GM21529 (cell line): ENCODE measurements around the gene ZNF547.
A peak's percentile ranks its signal among the peaks of the same experiment; 100 is the strongest.
"Not testable (repeated sequence)": the region's sequence is repeated elsewhere in the genome, so short reads cannot be mapped to it uniquely, and the experiment has no call there.

Experiments used
- ATAC-seq: cut with Tn5 transposase; IDR thresholded peaks from one replicate; pipeline ENCODE4 v1.9.1; 2021; ENCODE audit not compliant: unreplicated experiment

Gene ZNF547

GRCh38 chr19:57374179-57374578 lies 10.8 kb downstream of the ZNF547 start:
- no peak for ATAC-seq

GRCh38 chr19:57374647-57375046 lies 11.3 kb downstream of the ZNF547 start:
- ATAC-seq = not testable (repeated sequence)

DNA sequence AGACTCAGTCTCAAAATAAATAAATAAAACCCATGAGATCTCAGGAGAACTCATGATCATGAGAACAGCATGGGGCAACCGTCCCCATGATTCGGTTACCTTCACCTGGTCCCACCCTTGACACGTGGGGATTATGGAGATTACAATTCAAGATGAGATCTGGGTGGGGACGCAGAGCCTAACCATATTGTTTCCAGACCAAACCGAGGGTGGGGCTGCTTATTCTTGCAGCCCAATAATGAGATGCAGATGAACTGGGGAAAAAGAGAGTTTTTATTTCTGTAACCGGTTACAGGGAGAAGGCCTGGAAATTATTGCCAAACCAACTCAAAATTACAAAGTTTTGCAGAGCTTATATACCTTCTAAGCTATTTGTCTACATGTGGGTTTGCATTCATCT lies 12.8 kb downstream of the ZNF547 start:
- ATAC-seq = no peak

DNA sequence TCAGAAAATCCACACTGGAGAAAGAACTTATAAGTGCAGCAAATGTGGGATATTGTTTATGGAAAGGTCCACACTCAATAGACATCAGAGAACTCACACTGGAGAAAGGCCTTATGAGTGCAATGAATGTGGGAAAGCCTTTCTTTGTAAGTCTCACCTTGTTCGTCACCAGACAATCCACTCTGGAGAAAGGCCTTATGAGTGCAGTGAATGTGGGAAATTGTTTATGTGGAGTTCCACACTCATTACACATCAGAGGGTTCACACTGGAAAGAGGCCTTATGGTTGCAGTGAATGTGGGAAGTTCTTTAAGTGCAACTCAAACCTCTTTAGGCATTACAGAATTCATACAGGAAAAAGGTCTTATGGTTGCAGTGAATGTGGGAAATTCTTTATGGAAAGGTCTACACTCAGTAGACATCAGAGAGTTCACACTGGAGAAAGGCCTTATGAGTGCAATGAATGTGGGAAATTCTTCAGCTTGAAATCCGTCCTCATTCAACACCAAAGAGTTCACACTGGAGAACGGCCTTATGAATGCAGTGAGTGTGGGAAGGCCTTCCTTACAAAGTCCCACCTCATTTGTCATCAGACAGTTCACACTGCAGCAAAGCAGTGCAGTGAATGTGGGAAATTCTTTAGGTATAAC lies 14.3 kb downstream of the ZNF547 start:
- ATAC-seq = no peak

- ATAC-seq = no peak
Measured at GRCh38 chr19:57380923-57381322, 17.6 kb downstream of the ZNF547 start.

DNA sequence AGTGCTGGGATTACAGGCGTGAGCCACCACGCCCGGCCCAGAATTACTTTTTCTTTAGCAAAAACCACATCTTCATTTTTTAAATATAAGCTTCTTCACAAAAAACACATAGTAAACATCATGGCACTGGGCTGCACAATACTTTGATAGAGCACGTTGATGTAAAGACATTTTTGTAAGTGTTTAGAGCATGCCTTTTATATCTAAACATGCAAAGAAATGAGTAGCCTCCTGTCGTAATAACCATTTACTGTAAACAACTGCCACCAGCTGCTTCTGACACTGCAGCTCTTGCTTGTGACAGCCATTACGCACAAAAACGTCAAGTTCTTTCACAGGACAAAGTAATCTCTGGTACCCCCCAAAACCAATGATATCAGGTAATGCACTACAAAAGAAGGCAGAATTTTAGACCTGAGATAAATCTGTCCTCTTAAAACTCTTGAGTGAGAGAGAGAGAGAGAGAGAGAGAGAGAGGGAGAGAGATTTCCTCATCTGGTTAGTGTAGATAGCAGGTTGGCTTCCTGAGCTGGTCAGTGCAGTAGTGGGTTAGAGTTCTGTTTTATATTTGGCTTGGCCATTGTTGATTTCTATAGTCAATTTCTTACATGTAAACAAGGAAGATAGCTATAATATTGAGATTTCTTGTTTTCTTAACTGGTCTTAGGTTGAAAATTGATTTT lies 19.6 kb downstream of the ZNF547 start:
- no peak for ATAC-seq

- ATAC-seq = no peak
Measured at GRCh38 chr19:57389194-57389729, 25.9 kb downstream of the ZNF547 start.

DNA sequence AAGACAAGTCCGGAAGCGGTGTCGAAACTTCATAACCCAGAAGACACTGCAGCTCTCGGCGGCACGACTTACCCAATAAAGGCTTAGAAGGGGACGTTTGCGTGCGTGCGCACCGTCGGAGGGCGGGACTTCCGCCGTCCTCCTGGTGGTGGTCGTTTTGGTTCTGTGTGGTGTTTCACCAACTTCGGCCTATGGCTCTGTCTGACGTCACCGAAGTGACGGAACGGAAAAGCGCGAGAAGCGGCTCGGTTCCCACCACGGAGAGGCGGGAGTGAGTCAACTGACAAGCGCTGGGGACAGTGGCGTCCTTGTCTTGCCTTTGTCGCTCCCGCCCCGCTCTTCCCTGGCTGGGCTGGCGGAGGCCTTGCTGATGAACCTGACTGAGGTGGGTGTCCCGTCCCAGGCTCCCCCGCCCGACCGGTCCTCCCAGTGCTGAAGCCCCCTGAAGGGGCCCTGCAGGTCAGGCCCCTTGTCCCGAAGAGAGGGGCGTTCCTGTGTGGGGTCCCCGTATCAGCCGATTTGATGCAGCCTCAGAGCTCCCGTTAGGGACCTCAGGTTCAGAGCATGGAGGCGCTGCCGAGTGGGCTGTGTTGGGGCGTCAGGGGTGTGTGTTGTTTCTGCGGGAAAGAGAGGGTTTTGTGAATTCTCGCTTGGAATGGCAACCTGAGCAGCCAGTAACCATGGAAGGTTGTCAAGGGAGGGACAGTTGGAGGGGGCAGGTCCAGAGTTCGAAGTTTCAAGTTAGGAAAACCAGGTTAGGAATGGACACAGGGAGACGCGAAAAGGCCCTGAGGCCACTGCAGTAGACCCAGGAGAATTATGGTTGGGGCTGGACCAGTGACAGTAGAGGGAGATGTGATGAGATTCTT lies 26.6 kb downstream of the ZNF547 start, which contains the start of gene ZNF548:
Gene ZNF548 (plus strand): TSS at position 125 of the 869 bp plus-strand sequence. CDS start 246 bp downstream, at position 371.
- ATAC-seq = peak; percentile 96

- no peak for ATAC-seq
Measured at GRCh38 chr19:57395710-57396109, 32.4 kb downstream of the ZNF547 start.

DNA sequence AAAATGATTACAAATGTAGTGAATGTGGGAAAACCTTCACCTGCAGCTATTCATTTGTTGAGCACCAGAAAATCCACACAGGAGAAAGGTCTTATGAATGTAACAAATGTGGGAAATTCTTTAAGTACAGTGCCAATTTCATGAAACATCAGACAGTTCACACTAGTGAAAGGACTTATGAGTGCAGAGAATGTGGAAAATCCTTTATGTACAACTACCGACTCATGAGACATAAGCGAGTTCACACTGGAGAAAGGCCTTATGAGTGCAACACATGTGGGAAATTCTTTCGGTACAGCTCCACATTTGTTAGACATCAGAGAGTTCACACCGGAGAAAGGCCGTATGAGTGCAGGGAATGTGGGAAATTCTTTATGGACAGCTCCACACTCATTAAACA lies 35.5 kb downstream of the ZNF547 start:
- ATAC-seq = no peak

- no peak for ATAC-seq
Measured at GRCh38 chr19:57403737-57404563, 40.6 kb downstream of the ZNF547 start.

DNA sequence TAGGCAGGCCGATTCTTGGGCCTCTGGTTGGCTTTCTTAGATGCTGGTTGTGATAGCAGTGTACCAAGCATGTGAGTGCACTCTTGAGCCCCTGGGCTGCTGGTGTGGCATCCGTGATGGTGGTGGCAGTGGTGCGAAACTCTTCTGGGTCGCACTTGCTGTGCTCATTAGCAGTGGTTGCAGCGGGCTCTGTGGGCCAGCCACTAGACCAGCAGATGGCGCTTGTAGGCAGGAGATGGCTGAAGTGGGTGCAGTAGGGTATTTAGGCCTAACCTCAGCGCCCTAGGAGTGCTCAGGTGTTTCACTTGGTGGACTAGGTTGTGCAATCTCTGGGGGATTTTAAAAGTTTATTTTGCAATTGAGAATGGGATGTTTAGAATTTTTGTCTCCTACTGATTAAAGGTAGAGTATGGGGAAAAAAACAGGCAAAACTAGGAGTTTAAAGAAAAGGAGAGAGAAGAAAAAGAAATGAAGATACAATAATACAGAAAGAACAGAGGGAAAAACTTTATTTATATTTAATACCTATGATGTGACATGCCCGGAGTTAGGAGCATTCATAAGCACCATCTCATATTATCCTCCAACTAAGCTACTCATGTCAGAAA lies 43.3 kb downstream of the ZNF547 start:
- peak; percentile 47 for ATAC-seq

- ATAC-seq = peak; percentile 98
Measured at GRCh38 chr19:57410877-57411671, 47.7 kb downstream of the ZNF547 start, which contains the start of gene ZNF17. Gene ZNF17 (plus strand): TSS chr19:57411161. CDS start chr19:57413616, 2,455 bp downstream.

DNA sequence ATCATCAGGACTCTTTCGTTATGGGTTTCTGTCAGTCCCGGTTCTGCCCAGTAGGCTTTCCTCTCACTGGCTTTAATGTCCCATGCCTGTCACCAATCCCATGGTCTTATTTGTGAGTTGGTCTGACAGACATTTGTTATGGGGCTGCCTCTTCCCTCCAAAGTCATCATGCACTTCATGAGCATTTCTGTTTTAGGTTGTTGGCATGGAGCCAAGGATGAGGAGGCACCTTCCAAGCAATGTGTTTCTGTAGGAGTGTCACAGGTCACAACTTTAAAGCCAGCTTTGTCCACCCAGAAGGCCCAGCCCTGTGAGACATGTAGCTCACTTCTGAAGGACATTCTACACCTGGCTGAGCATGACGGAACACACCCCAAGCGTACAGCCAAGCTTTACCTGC lies 56.1 kb downstream of the ZNF547 start:
- no peak for ATAC-seq

GRCh38 chr19:57421037-57421436 lies 57.7 kb downstream of the ZNF547 start:
- no peak for ATAC-seq
